ENCODE data around the gene NR6A1. TPM values are rescaled to one million over a fixed set of nuclear protein-coding genes. Genes with fewer than 3 reads are reported as not detected.

NR6A1 gene
- total and polyA plus RNA-seq, 2 of the 13 experiments (the other 11 are each of a cell fraction or from before 2014, with no cell fraction given), result 28.1 to 31.5 TPM

DNA sequence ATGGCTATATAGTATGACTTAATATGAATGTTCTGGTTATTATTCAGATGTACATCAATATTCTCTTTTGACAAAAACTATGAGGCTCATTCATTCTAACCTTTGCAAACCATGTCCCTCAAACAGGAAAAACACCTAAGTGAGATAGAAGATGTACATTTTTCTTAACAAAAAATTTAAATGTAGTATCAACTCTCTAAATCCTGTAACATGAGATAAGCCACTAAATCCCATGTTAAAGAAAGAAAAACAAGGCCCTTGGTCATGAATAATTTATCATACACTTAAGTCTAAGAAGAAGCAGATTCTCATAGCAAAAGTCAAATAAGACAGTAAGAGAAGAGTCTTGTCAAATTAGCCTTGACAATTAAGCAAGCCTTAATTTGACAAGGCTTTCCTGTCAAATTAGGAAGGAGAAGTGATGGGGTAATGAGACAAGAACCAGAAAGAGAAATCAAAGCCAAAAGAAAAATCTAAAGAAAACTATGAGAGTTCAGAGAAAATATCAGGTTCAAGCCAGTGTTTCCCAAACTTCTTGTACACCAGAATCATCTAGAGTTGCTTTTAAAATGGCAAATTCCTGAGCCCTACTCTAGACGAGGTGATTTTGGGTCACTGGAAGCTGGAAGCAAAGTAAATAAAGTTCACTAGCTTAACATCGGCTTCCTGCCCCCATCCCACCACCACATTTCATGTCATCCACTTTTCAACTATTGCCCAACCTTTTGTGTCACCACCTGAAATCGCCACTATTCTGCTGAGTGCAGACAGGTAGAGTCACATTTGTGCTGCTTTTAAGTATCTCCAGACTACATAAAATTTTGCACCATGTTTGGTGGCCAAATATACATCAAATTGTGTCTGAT lies 76.5 kb downstream of the NR6A1 start (continued):
- TF ChIP-seq BRD4 (CRISPR knock-in tag; IDR thresholded peaks at IDR 0.05) (no peak), SAP130 (CRISPR knock-in tag; IDR thresholded peaks at IDR 0.05; ENCODE audit: low read depth) (peak; percentile 70), ZMYM2 (CRISPR knock-in tag; IDR thresholded peaks at IDR 0.05) (peak; percentile 45; the same call in 1 of the 2 replicates), ZNF672 (CRISPR knock-in tag; IDR thresholded peaks at IDR 0.05) (no peak), THAP11 (CRISPR knock-in tag; IDR thresholded peaks at IDR 0.05) (peak; percentile 21; the same call in 1 of the 2 replicates), CREB1 (IDR thresholded peaks at IDR 0.05) (no peak), CREB1 (CRISPR knock-in tag; IDR thresholded peaks at IDR 0.05) (peak; percentile 37), SRSF1 (optimal IDR thresholded peaks at IDR 0.05; ENCODE audit: low read depth, low read length) (no peak), TRIM24 (CRISPR knock-in tag; IDR thresholded peaks at IDR 0.05) (no peak), HOXA3 (CRISPR knock-in tag; IDR thresholded peaks at IDR 0.05) (peak; percentile 31; the same call in 1 of the 2 replicates), KDM4B (CRISPR knock-in tag; IDR thresholded peaks at IDR 0.05) (0 out of 2 replicates have a peak, but pooled peaks have one; percentile 39), HNF4A (CRISPR knock-in tag; IDR thresholded peaks at IDR 0.05) (peak; percentile 45; the same call in 1 of the 2 replicates), ZNF292 (CRISPR knock-in tag; IDR thresholded peaks at IDR 0.05; ENCODE audit: borderline replicate concordance, low read depth) (peak; percentile 62; the same call in 1 of the 2 replicates)
- TF ChIP-seq, protein P1, sequence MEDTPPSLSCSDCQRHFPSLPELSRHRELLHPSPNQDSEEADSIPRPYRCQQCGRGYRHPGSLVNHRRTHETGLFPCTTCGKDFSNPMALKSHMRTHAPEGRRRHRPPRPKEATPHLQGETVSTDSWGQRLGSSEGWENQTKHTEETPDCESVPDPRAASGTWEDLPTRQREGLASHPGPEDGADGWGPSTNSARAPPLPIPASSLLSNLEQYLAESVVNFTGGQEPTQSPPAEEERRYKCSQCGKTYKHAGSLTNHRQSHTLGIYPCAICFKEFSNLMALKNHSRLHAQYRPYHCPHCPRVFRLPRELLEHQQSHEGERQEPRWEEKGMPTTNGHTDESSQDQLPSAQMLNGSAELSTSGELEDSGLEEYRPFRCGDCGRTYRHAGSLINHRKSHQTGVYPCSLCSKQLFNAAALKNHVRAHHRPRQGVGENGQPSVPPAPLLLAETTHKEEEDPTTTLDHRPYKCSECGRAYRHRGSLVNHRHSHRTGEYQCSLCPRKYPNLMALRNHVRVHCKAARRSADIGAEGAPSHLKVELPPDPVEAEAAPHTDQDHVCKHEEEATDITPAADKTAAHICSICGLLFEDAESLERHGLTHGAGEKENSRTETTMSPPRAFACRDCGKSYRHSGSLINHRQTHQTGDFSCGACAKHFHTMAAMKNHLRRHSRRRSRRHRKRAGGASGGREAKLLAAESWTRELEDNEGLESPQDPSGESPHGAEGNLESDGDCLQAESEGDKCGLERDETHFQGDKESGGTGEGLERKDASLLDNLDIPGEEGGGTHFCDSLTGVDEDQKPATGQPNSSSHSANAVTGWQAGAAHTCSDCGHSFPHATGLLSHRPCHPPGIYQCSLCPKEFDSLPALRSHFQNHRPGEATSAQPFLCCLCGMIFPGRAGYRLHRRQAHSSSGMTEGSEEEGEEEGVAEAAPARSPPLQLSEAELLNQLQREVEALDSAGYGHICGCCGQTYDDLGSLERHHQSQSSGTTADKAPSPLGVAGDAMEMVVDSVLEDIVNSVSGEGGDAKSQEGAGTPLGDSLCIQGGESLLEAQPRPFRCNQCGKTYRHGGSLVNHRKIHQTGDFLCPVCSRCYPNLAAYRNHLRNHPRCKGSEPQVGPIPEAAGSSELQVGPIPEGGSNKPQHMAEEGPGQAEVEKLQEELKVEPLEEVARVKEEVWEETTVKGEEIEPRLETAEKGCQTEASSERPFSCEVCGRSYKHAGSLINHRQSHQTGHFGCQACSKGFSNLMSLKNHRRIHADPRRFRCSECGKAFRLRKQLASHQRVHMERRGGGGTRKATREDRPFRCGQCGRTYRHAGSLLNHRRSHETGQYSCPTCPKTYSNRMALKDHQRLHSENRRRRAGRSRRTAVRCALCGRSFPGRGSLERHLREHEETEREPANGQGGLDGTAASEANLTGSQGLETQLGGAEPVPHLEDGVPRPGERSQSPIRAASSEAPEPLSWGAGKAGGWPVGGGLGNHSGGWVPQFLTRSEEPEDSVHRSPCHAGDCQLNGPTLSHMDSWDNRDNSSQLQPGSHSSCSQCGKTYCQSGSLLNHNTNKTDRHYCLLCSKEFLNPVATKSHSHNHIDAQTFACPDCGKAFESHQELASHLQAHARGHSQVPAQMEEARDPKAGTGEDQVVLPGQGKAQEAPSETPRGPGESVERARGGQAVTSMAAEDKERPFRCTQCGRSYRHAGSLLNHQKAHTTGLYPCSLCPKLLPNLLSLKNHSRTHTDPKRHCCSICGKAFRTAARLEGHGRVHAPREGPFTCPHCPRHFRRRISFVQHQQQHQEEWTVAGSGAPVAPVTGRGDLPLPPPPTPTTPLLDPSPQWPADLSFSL (CRISPR knock-in tag; IDR thresholded peaks at IDR 0.05), result peak; percentile 81; the same call in 1 of the 2 replicates
- TF ChIP-seq, protein P2, sequence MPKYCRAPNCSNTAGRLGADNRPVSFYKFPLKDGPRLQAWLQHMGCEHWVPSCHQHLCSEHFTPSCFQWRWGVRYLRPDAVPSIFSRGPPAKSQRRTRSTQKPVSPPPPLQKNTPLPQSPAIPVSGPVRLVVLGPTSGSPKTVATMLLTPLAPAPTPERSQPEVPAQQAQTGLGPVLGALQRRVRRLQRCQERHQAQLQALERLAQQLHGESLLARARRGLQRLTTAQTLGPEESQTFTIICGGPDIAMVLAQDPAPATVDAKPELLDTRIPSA (CRISPR knock-in tag; IDR thresholded peaks at IDR 0.05; ENCODE audit: borderline replicate concordance), result no peak
- TF ChIP-seq, protein P3, sequence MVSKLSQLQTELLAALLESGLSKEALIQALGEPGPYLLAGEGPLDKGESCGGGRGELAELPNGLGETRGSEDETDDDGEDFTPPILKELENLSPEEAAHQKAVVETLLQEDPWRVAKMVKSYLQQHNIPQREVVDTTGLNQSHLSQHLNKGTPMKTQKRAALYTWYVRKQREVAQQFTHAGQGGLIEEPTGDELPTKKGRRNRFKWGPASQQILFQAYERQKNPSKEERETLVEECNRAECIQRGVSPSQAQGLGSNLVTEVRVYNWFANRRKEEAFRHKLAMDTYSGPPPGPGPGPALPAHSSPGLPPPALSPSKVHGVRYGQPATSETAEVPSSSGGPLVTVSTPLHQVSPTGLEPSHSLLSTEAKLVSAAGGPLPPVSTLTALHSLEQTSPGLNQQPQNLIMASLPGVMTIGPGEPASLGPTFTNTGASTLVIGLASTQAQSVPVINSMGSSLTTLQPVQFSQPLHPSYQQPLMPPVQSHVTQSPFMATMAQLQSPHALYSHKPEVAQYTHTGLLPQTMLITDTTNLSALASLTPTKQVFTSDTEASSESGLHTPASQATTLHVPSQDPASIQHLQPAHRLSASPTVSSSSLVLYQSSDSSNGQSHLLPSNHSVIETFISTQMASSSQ (IDR thresholded peaks at IDR 0.05; ENCODE audit: low read depth), result no peak
- TF ChIP-seq, protein P3 (CRISPR knock-in tag; IDR thresholded peaks at IDR 0.05; ENCODE audit: borderline replicate concordance), result peak; percentile 26; the same call in 1 of the 2 replicates
